ENCODE results near the gene ARHGEF25. TPM values are rescaled to one million over a fixed set of nuclear protein-coding genes. Genes with fewer than 3 reads are reported as not detected.
A peak's percentile ranks its signal among the peaks of the same experiment; 100 is the strongest.

ARHGEF25 gene
- total RNA-seq, 2 donors from 2014 or later: 3.1 to 14.9 TPM

GRCh38 chr12:57604992-57605810 lies 6.0 kb upstream of the ARHGEF25 start:
- ATAC-seq (peak; percentile 44), DNase-seq (peak in 1 of 2 donors; percentile 47)
- intact Hi-C loops (cut with DNase I, micrococcal nuclease): no loop called here

- intact Hi-C loops (cut with DNase I, micrococcal nuclease): no loop called here
- DNase-seq (no peak), ATAC-seq (no peak)
Measured at GRCh38 chr12:57605811-57606311, 5.4 kb upstream of the ARHGEF25 start.

GRCh38 chr12:57606399-57606798 lies 4.8 kb upstream of the ARHGEF25 start:
- no peak for ATAC-seq
- intact Hi-C loops (cut with DNase I, micrococcal nuclease): no loop called here
- no peak for DNase-seq

- intact Hi-C loops (cut with DNase I, micrococcal nuclease): no loop called here
- DNase-seq (no peak), ATAC-seq (no peak)
Measured at GRCh38 chr12:57606821-57607220, 4.4 kb upstream of the ARHGEF25 start.

- DNase-seq (no peak), ATAC-seq (no peak)
- intact Hi-C loops (cut with DNase I, micrococcal nuclease): no loop called here
Measured at GRCh38 chr12:57607958-57608663, 3.1 kb upstream of the ARHGEF25 start.

- ATAC-seq (no peak), DNase-seq (no peak)
- intact Hi-C loops (cut with DNase I, micrococcal nuclease): no loop called here
Measured at GRCh38 chr12:57609101-57609780, 2.0 kb upstream of the ARHGEF25 start.

GRCh38 chr12:57609781-57610553 lies 1.3 kb upstream of the ARHGEF25 start:
- DNase-seq: peak in 1 of 2 donors; percentile 16
- intact Hi-C loops (cut with DNase I, micrococcal nuclease): no loop called here

GRCh38 chr12:57610554-57611107 lies 604 bp upstream of the ARHGEF25 start:
- DNase-seq (peak; percentile 52 to 60), ATAC-seq (peak; percentile 37)
- intact Hi-C loops (cut with DNase I, micrococcal nuclease): no loop called here

More at GRCh38 chr12:57609781-57610553, 1.3 kb upstream of the ARHGEF25 start:
- no peak for ATAC-seq

GRCh38 chr12:57611827-57612710 lies 834 bp downstream of the ARHGEF25 start:
- ATAC-seq: no peak
- intact Hi-C loops (cut with DNase I, micrococcal nuclease): no loop called here
- DNase-seq: no peak

GRCh38 chr12:57612711-57613426 lies 1.6 kb downstream of the ARHGEF25 start:
- ATAC-seq: no peak
- intact Hi-C loops (cut with DNase I, micrococcal nuclease): no loop called here
- DNase-seq: no peak

- DNase-seq (no peak), ATAC-seq (no peak)
- intact Hi-C loops (cut with DNase I, micrococcal nuclease): no loop called here
Measured at GRCh38 chr12:57613427-57614109, 2.3 kb downstream of the ARHGEF25 start.

GRCh38 chr12:57614178-57614947 lies 3.1 kb downstream of the ARHGEF25 start:
- ATAC-seq (no peak), DNase-seq (peak in 1 of 2 donors; percentile 40)
- intact Hi-C loops (cut with DNase I, micrococcal nuclease): no loop called here

- DNase-seq (no peak), ATAC-seq (no peak)
- intact Hi-C loops (cut with DNase I, micrococcal nuclease): no loop called here
Measured at GRCh38 chr12:57614948-57615500, 3.8 kb downstream of the ARHGEF25 start.

GRCh38 chr12:57615637-57616036 lies 4.4 kb downstream of the ARHGEF25 start:
- ATAC-seq: no peak
- intact Hi-C loops (cut with DNase I, micrococcal nuclease): no loop called here
- no peak for DNase-seq

GRCh38 chr12:57616383-57617101 lies 5.3 kb downstream of the ARHGEF25 start:
- ATAC-seq: no peak
- intact Hi-C loops (cut with DNase I, micrococcal nuclease): no loop called here
- no peak for DNase-seq

Data from left colon (tissue), 2 donors.